Stomach (tissue), 9 donors: Measurements from ENCODE around the gene PSMA6. TPM values are rescaled to one million over a fixed set of nuclear protein-coding genes. Genes with fewer than 3 reads are reported as not detected.
"Not testable (repeated sequence)": the region's sequence is repeated elsewhere in the genome, so short reads cannot be mapped to it uniquely, and the experiment has no call there.

ENCODE experiments used
- DNase-seq, 2 donors: peaks; one replicate each; pipeline versions ENCODE4 v3.0.0 to v3.0.0-alpha.2; 2013 to 2019
- H3K27ac ChIP-seq, 5 donors: fragments of 200-600 bp in 4 of 5; sonication (generic) in 4 of 5; one replicate each; pipeline ENCODE4 v1.5.1; 2013 to 2019; ENCODE audit warnings: mild to moderate bottlenecking in 1 of 5, moderate library complexity in 1 of 5
- H3K27me3 ChIP-seq, 3 donors: fragments of 200-600 bp; sonication (generic); one replicate each; pipeline ENCODE4 v1.5.1; 2017 to 2019; ENCODE audit warnings: mixed run types in 1 of 3
- H3K36me3 ChIP-seq, 4 donors: fragments of 200-600 bp; sonication (generic); 1 replicate in 3 of 4; 2 replicates in 1 of 4; pipeline ENCODE4 v1.5.1; 2016 to 2019
- H3K4me1 ChIP-seq, 4 donors: fragments of 200-600 bp; sonication (generic); one replicate each; pipeline ENCODE4 v1.5.1; 2016 to 2019
- H3K4me3 ChIP-seq, 4 donors: fragments of 200-600 bp; sonication (generic) in 3 of 4; one replicate each; pipeline ENCODE4 v1.5.1; 2016 to 2019; ENCODE audit warnings: mild to moderate bottlenecking in 1 of 4
- H3K9me3 ChIP-seq, 4 donors: fragments of 200-600 bp; sonication (generic); one replicate each; pipeline ENCODE4 v1.5.1; 2016 to 2019
- EP300 ChIP-seq: sonication (generic); formaldehyde crosslinking; IDR thresholded peaks from one replicate; pipeline ENCODE4 v1.6.1; 2017; ENCODE audit warnings: antibody characterized with exemption
- POLR2A ChIP-seq, 4 donors: fragments of 450-650 bp; IDR thresholded peaks; one replicate each; pipeline ENCODE4 v1.6.1; 2016; ENCODE audit warnings: antibody characterized with exemption in 4 of 4, control low read depth in 2 of 4, mild to moderate bottlenecking in 1 of 4, moderate library complexity in 1 of 4
- POLR2AphosphoS5 ChIP-seq, 3 donors: sonication (generic); formaldehyde crosslinking; IDR thresholded peaks; one replicate each; pipeline ENCODE4 v1.6.1; 2016; ENCODE audit warnings: antibody characterized with exemption in 3 of 3
- WGBS, 5 donors: extraction: QIAGEN DNeasy Blood & Tissue Kit in 3 of 5; methylation state at CpG; one replicate each; pipeline versions ENCODE4 v1.1.5 to v1.1.7; 2013 to 2018; 5-methylcytosine and 5-hydroxymethylcytosine counted together
- intact Hi-C: fragments of 100-400 bp; cut with DNase I; formaldehyde crosslinking; loops from one replicate; pipeline ENCODE4 v1.15.1; 2023; ENCODE audit warnings: low total_unique reads
- polyA plus RNA-seq, 3 donors: library from polyadenylated mRNA; stranded (reverse); fragments of 200-250 nt; gene quantifications; one replicate each; pipeline ENCODE4 v1.2.3, GENCODE V29; 2013
- total RNA-seq, 5 donors: library from RNA; depleted of rRNA; stranded (reverse); fragments of >200 nt; gene quantifications; one replicate each; pipeline versions ENCODE4 v1.1.0 to v1.2.3, GENCODE V29; 2014 to 2016
- TF ChIP-seq, protein P1 (sequence below), 7 experiments: fragments of 450-650 bp in 4 of 7; fragments of 200-600 bp in 3 of 7; sonication (generic) in 3 of 7; IDR thresholded peaks; one replicate each; pipeline ENCODE4 v1.5.1; 2016 to 2019; ENCODE audit warnings: antibody characterized with exemption in 7 of 7, control low read depth in 2 of 7, mild to moderate bottlenecking in 1 of 7
- donor health status: healthy with polysubstance abuse.
- donor health status: Bipolar disorder and iron deficiency.
- donor health status: healthy.

PSMA6 gene
- total and polyA plus RNA-seq, 8 donors = 10.7 to 202 (median 159) TPM

- 51 to 59% (median 57%) methylated on average over 8 of the region's 8 CpGs for WGBS, 5 donors
- H3K27me3 ChIP-seq = no peaks in the 10 kb centered on the region
- H3K9me3 ChIP-seq = no peaks in the 10 kb centered on the region
- no peak overlapping the region for H3K4me3 ChIP-seq
- H3K4me1 ChIP-seq = peaks cover 59 to 73% (median 71%) of the 10 kb centered on the region in 4 donors
- TF ChIP-seq, protein P1, sequence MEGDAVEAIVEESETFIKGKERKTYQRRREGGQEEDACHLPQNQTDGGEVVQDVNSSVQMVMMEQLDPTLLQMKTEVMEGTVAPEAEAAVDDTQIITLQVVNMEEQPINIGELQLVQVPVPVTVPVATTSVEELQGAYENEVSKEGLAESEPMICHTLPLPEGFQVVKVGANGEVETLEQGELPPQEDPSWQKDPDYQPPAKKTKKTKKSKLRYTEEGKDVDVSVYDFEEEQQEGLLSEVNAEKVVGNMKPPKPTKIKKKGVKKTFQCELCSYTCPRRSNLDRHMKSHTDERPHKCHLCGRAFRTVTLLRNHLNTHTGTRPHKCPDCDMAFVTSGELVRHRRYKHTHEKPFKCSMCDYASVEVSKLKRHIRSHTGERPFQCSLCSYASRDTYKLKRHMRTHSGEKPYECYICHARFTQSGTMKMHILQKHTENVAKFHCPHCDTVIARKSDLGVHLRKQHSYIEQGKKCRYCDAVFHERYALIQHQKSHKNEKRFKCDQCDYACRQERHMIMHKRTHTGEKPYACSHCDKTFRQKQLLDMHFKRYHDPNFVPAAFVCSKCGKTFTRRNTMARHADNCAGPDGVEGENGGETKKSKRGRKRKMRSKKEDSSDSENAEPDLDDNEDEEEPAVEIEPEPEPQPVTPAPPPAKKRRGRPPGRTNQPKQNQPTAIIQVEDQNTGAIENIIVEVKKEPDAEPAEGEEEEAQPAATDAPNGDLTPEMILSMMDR (IDR thresholded peaks at IDR 0.05) = no peak
- TF ChIP-seq POLR2AphosphoS5 (IDR thresholded peaks at IDR 0.05) = no peak
- no peak for TF ChIP-seq EP300
- no peak for TF ChIP-seq POLR2A (IDR thresholded peaks at IDR 0.05)
- no peaks in the 10 kb centered on the region for H3K36me3 ChIP-seq
- intact Hi-C loops = loop anchor here (10.0 kb wide), 1 partner anchor 72 kb away; the partner anchor contains the start of gene NFKBIA
- DNase-seq = peak in 1 of 2 donors; percentile 34
- H3K27ac ChIP-seq = peak overlapping the region in 4 of 5 donors; percentile 87 to 96 (median 91)
Measured at GRCh38 chr14:35333264-35333730, 41.1 kb downstream of the PSMA6 start.

- Histone ChIP-seq H3K4me1 (peaks cover 59 to 73% (median 72%) of the 10 kb centered on the region in 4 donors), H3K4me3 (no peak overlapping the region), H3K9me3 (no peaks in the 10 kb centered on the region), H3K36me3 (no peaks in the 10 kb centered on the region), H3K27ac (peak overlapping the region; percentile 3 to 96 (median 90)), H3K27me3 (no peaks in the 10 kb centered on the region)
- TF ChIP-seq, protein P1 (IDR thresholded peaks at IDR 0.05) = no peak
- no peak for TF ChIP-seq POLR2AphosphoS5 (IDR thresholded peaks at IDR 0.05)
- no peak for TF ChIP-seq POLR2A (IDR thresholded peaks at IDR 0.05)
- no peak for TF ChIP-seq EP300
- intact Hi-C loops = loop anchor here (10.0 kb wide), 1 partner anchor 71 kb away; the partner anchor contains the start of gene NFKBIA
- peak in 1 of 2 donors; percentile 35 for DNase-seq
- WGBS, 5 donors = 81 to 87% (median 84%) methylated on average over 12 to 15 of the region's 15 CpGs
Measured at GRCh38 chr14:35333797-35334743, 41.9 kb downstream of the PSMA6 start.

DNA sequence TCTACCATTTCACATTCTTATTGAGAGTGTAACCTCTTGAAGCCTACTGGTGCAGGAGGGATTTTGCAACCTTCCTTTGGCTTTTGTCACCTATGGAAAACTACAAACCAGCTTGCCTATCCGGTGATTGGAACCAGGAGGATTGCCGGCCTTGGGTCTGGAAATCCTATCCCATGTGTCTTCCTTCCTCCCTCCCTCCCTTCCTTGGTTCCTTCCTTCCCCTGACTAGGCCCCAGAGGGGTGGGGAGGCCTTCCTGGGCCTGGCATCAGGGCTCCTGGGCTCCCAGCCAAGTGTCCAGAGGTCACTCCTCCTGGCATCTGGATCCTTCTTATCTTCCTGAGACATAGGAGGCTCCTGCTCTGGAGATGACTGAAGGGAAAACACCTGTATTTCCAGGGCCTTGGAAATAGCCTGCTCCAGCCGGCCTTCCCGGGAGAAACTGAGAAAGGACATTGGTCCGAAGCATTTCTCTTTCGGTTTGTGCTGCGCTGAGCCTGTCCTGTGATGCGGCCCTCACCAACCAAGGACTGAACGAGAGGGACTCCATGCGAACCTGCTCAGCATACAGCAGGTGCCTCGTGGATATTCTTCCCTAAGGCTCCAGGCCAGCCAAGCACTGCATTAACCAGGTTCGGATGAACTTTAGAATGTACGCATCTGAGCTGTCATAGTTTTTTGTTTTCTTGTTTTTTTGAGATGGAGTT is 43.4 kb downstream of the PSMA6 start:
- TF ChIP-seq POLR2AphosphoS5 (IDR thresholded peaks at IDR 0.05) = peak in 2 of 3 donors; percentile 62 to 67
- TF ChIP-seq, protein P1 (IDR thresholded peaks at IDR 0.05) = no peak

GRCh38 chr14:35336171-35336493 is 44.0 kb downstream of the PSMA6 start:
- intact Hi-C loops = loop anchor here (10.0 kb wide), 1 partner anchor 69 kb away; the partner anchor contains the start of gene NFKBIA
- Histone ChIP-seq H3K27ac (peak overlapping the region; percentile 87 to 96 (median 90)), H3K4me1 (peaks cover 72 to 94% (median 91%) of the 10 kb centered on the region in 4 donors)
- not testable (repeated sequence) for H3K4me3 ChIP-seq, H3K36me3 ChIP-seq, DNase-seq, H3K9me3 ChIP-seq, H3K27me3 ChIP-seq
- 46 to 64% (median 60%) methylated on average over 3 of the region's 3 CpGs for whole genome bisulfite sequencing, 5 donors

More for the DNA sequence above, 43.4 kb downstream of the PSMA6 start:
- peak overlapping the region; percentile 87 to 96 (median 90) for H3K27ac ChIP-seq
- WGBS, 5 donors = 46 to 68% (median 54%) methylated on average over 13 of the region's 13 CpGs
- peaks cover 66 to 88% (median 86%) of the 10 kb centered on the region in 4 donors for H3K4me1 ChIP-seq
- H3K36me3 ChIP-seq = no peaks in the 10 kb centered on the region
- no peaks in the 10 kb centered on the region for H3K27me3 ChIP-seq
- no peak overlapping the region for H3K4me3 ChIP-seq
- no peaks in the 10 kb centered on the region for H3K9me3 ChIP-seq
- DNase-seq = peak; percentile 84 to 87
- intact Hi-C loops = loop anchor here (10.0 kb wide), 1 partner anchor 69 kb away; the partner anchor contains the start of gene NFKBIA
